HG02885 (cell line): Measurements from ENCODE around the gene KCNJ16.
"Not testable (repeated sequence)": the region's sequence is repeated elsewhere in the genome, so short reads cannot be mapped to it uniquely, and the experiment has no call there.

Experiments used
- ATAC-seq: cut with Tn5 transposase; IDR thresholded peaks from one replicate; pipeline ENCODE4 v1.9.1; 2021; ENCODE audit warnings: mild to moderate bottlenecking; ENCODE audit not compliant: unreplicated experiment, poor library complexity

KCNJ16 gene

GRCh38 chr17:70074956-70075355 lies at the start of gene KCNJ16:
TSS of gene KCNJ16 (plus strand) at chr17:70075225. CDS start at chr17:70132088, 56,863 bp downstream.
- ATAC-seq, result no peak

- no peak for ATAC-seq
Observed at GRCh38 chr17:70028397-70028796, 46.6 kb upstream of the KCNJ16 start.

DNA sequence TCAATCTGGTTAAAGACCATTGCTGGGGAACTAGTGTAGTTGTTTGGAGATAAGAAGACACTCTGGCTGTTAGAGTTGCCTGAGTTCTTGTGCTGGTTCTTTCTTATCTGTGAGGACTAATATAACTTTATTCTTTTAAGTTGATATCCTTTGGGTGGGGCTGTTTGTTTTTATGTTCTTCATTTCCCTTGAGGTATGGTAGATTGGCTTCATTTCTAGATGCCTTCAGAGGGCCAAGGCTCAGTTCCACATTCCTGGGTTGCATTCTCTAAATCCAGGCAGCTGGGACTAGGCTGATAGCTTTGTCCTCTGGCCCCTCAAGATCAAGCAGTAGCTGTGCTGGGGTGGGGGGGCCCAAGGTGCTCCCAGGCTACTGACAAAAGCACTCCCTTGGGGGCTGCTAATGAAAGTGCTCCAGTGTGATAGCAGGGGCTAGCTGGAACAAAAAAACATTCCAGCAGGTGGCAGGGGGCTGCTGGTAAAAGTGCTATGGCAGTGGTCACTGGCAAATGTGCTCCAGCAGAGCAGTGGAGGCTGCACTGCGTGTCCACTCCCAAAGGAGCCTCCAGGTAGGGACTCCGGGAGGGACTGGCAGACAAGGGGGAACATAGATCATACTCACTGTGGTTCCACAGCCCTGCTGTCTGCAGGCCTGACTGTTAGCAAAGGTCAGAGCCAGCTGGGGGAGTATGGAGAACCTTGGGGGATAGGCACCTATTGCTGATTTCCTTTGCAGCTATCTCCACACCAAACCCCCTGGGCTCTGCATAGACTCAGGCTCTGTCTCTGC lies 45.9 kb upstream of the KCNJ16 start:
- ATAC-seq, result no peak

- no peak for ATAC-seq
Observed at GRCh38 chr17:70030371-70030770, 44.7 kb upstream of the KCNJ16 start.

- no peak for ATAC-seq
Observed at GRCh38 chr17:70031341-70031740, 43.7 kb upstream of the KCNJ16 start.

GRCh38 chr17:70033165-70033564 lies 41.9 kb upstream of the KCNJ16 start:
- no peak for ATAC-seq

- no peak for ATAC-seq
Observed at GRCh38 chr17:70034158-70034557, 40.9 kb upstream of the KCNJ16 start.

DNA sequence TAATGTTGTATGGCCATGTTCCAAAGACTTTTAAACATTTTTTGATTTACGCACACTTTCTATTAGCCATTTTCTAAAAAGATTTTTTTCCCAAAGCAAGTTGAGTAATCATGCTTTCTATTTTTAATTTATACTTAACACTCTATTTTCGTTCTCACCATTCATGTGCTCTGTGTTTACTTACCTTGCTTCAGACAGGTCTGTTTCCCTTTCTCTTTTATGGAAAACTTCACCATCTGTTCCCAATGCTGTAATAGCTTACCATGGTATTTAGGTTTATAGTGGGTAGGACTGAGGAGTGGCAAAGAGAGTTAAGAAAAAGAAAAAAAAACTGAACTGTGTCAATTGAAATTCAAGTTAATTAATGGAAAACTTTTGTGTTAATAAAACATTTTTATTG lies 37.5 kb upstream of the KCNJ16 start:
- ATAC-seq, result no peak

DNA sequence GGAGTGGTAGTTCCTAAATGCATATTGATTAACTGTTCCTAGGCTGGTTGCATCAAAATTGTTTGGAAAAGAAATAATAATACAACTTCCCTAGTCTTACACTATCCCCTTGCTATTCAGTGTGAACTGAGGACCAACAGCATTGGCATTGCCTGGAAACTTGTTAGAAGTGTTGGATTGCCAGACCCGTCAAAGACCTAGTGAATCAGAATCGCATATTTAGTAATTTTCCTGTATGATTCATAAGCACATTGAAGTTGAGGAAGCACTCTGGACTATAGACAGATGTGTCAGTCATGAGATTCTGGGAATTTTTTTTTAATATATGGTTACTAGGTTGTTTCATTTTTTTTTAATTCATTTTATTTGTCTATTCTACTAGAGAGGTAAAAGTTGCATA lies 34.7 kb upstream of the KCNJ16 start:
- no peak for ATAC-seq

GRCh38 chr17:70041061-70041460 lies 34.0 kb upstream of the KCNJ16 start:
- ATAC-seq, result no peak

DNA sequence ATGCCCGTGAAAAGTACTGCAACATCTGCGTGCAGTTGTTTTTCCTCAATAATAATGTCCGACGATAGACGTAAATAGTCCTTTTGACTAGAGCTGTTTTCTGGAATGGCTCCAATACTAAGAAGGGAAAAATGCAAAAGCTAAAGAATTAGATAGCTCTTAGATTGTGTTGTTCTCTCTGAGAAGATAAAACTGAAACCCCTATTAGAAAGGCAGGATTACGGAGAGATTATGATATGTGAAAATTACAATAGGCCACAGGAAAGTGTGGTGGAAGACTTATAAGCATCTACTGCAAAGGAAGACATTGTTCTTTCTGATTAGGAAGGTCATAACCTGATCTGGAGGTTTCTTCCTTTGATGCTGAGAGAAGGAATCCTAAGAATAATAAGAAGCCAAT lies 33.5 kb upstream of the KCNJ16 start:
- no peak for ATAC-seq

DNA sequence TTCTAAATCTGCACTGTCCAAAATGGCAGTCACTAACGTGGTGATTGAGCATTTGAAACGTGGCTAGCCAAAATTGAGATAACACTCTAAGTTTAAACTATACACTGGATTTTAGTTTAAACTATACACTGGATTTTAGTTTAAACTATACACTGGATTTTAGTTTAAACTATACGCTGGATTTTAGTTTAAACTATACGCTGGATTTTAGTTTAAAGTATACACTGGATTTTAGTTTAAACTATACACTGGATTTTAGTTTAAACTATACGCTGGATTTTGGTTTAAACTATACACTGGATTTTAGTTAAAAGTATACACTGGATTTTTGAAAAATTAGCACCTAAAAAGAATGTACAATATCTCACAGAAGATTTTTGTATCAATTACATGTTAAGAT lies 29.2 kb upstream of the KCNJ16 start:
- ATAC-seq, result not testable (repeated sequence)

GRCh38 chr17:70047619-70048419 lies 27.2 kb upstream of the KCNJ16 start:
- no peak for ATAC-seq

DNA sequence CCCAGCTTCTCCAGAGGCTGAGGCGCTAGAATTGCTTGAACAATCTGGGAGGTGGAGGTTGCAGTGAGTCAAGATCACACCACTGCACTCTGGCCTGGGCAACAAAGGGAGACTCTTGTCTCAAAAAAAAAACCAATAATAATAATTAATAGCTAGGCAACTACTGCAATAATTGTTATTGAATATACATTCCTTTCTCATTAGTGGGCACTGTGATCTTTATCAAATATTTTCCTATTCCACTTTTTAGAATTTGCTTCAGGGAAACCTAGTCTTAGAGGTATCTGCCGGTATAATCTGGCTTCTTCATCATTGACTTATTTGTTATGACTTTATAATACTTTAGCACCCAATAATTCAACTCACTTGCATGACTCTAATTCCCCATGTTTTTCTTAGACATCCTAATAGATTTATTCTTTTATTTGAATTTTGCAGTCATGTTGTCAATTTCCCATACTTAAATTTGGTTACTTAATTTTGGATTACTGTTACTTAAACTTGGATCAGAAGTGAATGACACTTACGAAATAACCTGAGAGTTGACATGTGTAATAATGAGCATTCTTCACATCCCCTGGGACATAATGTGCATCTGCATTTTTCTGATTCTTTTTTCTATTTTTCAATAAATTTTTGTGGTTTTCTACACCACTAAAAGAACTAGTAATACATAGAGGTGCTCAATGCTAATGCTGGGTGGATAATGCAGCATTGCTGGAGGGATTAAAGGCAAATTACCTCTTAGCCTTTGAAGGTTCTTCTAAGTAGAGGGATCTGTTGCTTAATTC lies 25.0 kb upstream of the KCNJ16 start:
- ATAC-seq, result no peak

GRCh38 chr17:70050931-70051330 lies 24.1 kb upstream of the KCNJ16 start:
- ATAC-seq, result no peak

GRCh38 chr17:70053241-70054234 lies 21.5 kb upstream of the KCNJ16 start:
- no peak for ATAC-seq

DNA sequence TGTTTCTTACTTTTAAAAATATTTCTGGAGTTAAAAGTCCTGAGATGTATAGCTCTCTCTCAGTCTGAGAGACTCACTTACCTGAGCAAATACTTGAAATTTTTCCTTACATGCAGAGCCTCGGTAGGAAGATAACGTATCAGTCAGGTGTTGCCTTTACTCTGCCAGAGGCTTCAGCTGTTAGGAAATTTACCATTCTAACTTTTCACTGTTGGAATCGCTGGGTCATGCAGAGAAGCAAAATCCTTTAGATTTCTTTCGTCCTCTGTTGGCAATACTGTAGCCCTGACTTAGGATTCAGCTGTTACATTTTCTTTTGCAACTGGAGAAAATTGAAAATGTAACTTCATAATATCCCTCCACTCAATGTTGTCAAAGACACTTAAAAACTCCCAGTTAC lies 20.0 kb upstream of the KCNJ16 start:
- ATAC-seq, result no peak

DNA sequence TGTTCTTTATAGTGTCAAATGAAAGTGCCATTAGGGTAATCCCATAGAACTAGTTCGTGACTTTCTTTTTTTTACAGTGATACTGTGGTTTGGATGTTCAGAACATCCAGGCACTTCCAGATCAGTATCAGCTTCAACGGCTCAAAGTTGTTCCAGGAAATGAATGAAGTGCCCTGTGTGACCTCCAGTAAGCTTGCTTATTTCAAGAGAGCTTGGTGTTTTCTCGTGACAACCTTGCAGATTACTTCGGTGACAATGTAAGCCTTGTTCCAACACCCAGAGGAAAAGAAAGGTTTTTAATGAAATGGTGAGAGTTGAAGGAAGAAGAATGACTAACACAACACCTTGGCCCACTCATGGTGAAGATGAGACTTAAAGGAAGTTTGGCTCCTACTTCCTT lies 16.0 kb upstream of the KCNJ16 start:
- no peak for ATAC-seq

DNA sequence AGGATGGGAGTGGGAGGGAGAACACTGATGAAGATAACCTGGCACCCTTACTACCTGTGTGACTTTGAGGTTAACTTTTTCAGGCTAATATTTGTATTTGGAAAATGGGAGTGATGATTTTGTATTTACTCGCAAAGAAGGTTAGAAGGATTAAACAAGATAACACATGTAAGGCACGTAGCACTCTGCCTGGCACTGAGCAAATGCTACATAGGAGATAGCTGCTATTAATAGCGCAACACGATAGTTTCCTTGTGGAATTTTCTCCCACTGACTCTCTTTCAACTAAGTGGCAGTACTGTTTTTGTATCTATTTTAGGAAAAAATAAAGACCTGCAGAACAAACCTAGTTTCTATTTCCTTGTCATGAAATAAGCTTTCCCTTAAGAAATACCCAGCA lies 15.4 kb upstream of the KCNJ16 start:
- ATAC-seq, result no peak

- no peak for ATAC-seq
Observed at GRCh38 chr17:70060415-70060814, 14.6 kb upstream of the KCNJ16 start.
